Astrocyte (in vitro differentiated cells and primary cell): Measurements from ENCODE around the gene CTNNA3. TPM values are rescaled to one million over a fixed set of nuclear protein-coding genes. Genes with fewer than 3 reads are reported as not detected.

ENCODE experiments used
- DNase-seq: peaks from one replicate; pipeline ENCODE4 v3.0.0-alpha.2; 2010; ENCODE audit warnings: low read depth
- FAIRE-seq: peaks from 2 replicates; lab custom pipeline; 2011; peaks lifted over from hg19 to GRCh38; lab: Jason Lieb, UNC
- H2AFZ ChIP-seq: 2 replicates; pipeline ENCODE4 v1.6.0; 2012; ENCODE audit warnings: low read depth, low read length, inconsistent platforms
- H3K27ac ChIP-seq: 2 replicates; pipeline ENCODE4 v1.5.1; 2011; ENCODE audit warnings: low read depth, low read length, inconsistent platforms
- H3K27me3 ChIP-seq: 2 replicates; pipeline ENCODE4 v1.6.0; 2011; ENCODE audit warnings: low read length, inconsistent platforms; ENCODE audit not compliant: insufficient read depth
- H3K36me3 ChIP-seq: 2 replicates; pipeline ENCODE4 v1.5.1; 2011; ENCODE audit warnings: low read length, inconsistent platforms; ENCODE audit not compliant: insufficient read depth
- H3K4me1 ChIP-seq: 2 replicates; pipeline ENCODE4 v1.5.1; 2011; ENCODE audit warnings: low read length, inconsistent platforms; ENCODE audit not compliant: insufficient read depth
- H3K4me2 ChIP-seq: 2 replicates; pipeline ENCODE4 v1.6.0; 2012; ENCODE audit warnings: low read length, inconsistent platforms
- H3K4me3 ChIP-seq: 2 replicates; pipeline ENCODE4 v1.5.1; 2011; ENCODE audit warnings: low read depth, mild to moderate bottlenecking, low read length, inconsistent platforms; ENCODE audit not compliant: insufficient read depth
- H3K79me2 ChIP-seq: 2 replicates; pipeline ENCODE4 v1.6.0; 2012; ENCODE audit warnings: mild to moderate bottlenecking, low read length, inconsistent platforms; ENCODE audit not compliant: insufficient read depth
- H3K9ac ChIP-seq: 2 replicates; pipeline ENCODE4 v1.6.0; 2012; ENCODE audit warnings: mild to moderate bottlenecking, low read length, inconsistent platforms
- H3K9me3 ChIP-seq: 2 replicates; pipeline ENCODE4 v1.5.1; 2012; ENCODE audit warnings: low read depth, mild to moderate bottlenecking, low read length, inconsistent platforms; ENCODE audit not compliant: insufficient read depth
- H4K20me1 ChIP-seq: 2 replicates; pipeline ENCODE4 v1.6.0; 2012; ENCODE audit warnings: low read length, inconsistent platforms; ENCODE audit not compliant: insufficient read depth
- H3K27ac Mint-ChIP-seq: one replicate; pipeline ENCODE4 v1.8.0; 2021; ENCODE audit warnings: mild to moderate bottlenecking, mixed read lengths; ENCODE audit not compliant: unreplicated experiment
- H3K27me3 Mint-ChIP-seq: one replicate; pipeline ENCODE4 v1.8.0; 2021; ENCODE audit warnings: low read depth, mixed read lengths; ENCODE audit not compliant: unreplicated experiment
- H3K36me3 Mint-ChIP-seq: one replicate; pipeline ENCODE4 v1.8.0; 2021; ENCODE audit warnings: low read depth, mixed read lengths; ENCODE audit not compliant: unreplicated experiment
- H3K4me1 Mint-ChIP-seq: one replicate; pipeline ENCODE4 v1.8.0; 2021; ENCODE audit warnings: low read depth, mixed read lengths; ENCODE audit not compliant: unreplicated experiment
- H3K4me3 Mint-ChIP-seq: one replicate; pipeline ENCODE4 v1.8.0; 2021; ENCODE audit warnings: mild to moderate bottlenecking, moderate library complexity, mixed read lengths; ENCODE audit not compliant: unreplicated experiment
- H3K9me3 Mint-ChIP-seq: one replicate; pipeline ENCODE4 v1.8.0; 2021; ENCODE audit warnings: mild to moderate bottlenecking, mixed read lengths; ENCODE audit not compliant: unreplicated experiment
- EZH2 ChIP-seq: IDR thresholded peaks from 2 replicates; pipeline ENCODE4 v1.6.1; 2012; ENCODE audit warnings: mild to moderate bottlenecking, low read length, inconsistent platforms; ENCODE audit not compliant: insufficient read depth
- total RNA-seq: library from RNA; stranded (reverse); gene quantifications from 2 replicates; pipeline ENCODE4 v1.2.1, GENCODE V29; 2021
- TF ChIP-seq, protein P1 (sequence below): IDR thresholded peaks from 2 replicates; pipeline ENCODE4 v1.5.1; 2011; ENCODE audit warnings: low read depth, mild to moderate bottlenecking, inconsistent platforms, low read length, moderate library complexity; ENCODE audit not compliant: insufficient read depth

The CTNNA3 gene
- total RNA-seq, 1 donor from 2014 or later, result 0.73 TPM

DNA sequence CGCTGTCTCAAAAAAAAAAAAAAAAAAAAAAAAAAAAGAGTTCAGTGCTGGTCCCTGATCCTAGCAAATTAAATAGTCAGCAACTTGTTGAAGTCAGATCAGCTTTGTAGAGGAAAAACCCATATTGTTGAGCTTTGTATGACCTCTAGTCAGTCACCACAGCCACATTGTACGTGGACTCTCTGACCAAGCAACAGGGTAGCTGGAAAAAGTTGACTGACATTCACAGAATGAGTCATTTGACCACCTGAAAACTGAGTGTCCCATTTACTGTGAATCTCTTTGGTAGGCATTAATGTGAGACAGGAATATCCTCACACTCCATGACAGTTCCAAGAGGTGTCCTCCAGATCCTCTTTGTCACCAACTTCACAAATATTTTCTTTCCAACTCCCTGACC is 399.1 kb downstream of the CTNNA3 start:
- Mint-ChIP-seq H3K4me3 (no peak overlapping the region), H3K27ac (no peak overlapping the region), H3K4me1 (no peaks in the 10 kb centered on the region), H3K27me3 (no peaks in the 10 kb centered on the region), H3K36me3 (no peaks in the 10 kb centered on the region), H3K9me3 (no peaks in the 10 kb centered on the region)
- H2AFZ ChIP-seq, result no peak overlapping the region
- H3K79me2 ChIP-seq, result no peaks in the 10 kb centered on the region
- TF ChIP-seq, protein P1, sequence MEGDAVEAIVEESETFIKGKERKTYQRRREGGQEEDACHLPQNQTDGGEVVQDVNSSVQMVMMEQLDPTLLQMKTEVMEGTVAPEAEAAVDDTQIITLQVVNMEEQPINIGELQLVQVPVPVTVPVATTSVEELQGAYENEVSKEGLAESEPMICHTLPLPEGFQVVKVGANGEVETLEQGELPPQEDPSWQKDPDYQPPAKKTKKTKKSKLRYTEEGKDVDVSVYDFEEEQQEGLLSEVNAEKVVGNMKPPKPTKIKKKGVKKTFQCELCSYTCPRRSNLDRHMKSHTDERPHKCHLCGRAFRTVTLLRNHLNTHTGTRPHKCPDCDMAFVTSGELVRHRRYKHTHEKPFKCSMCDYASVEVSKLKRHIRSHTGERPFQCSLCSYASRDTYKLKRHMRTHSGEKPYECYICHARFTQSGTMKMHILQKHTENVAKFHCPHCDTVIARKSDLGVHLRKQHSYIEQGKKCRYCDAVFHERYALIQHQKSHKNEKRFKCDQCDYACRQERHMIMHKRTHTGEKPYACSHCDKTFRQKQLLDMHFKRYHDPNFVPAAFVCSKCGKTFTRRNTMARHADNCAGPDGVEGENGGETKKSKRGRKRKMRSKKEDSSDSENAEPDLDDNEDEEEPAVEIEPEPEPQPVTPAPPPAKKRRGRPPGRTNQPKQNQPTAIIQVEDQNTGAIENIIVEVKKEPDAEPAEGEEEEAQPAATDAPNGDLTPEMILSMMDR, result no peak
- TF ChIP-seq EZH2, result no peak
- H3K4me3 ChIP-seq, result no peak overlapping the region
- H3K27ac ChIP-seq, result no peak overlapping the region
- H3K27me3 ChIP-seq, result no peaks in the 10 kb centered on the region
- DNase-seq, result no peak
- no peaks in the 10 kb centered on the region for H3K4me1 ChIP-seq
- FAIRE-seq, result no peak
- no peaks in the 10 kb centered on the region for H3K36me3 ChIP-seq
- H3K4me2 ChIP-seq, result no peak overlapping the region
- H4K20me1 ChIP-seq, result no peaks in the 10 kb centered on the region
- no peak overlapping the region for H3K9ac ChIP-seq
- no peaks in the 10 kb centered on the region for H3K9me3 ChIP-seq

DNA sequence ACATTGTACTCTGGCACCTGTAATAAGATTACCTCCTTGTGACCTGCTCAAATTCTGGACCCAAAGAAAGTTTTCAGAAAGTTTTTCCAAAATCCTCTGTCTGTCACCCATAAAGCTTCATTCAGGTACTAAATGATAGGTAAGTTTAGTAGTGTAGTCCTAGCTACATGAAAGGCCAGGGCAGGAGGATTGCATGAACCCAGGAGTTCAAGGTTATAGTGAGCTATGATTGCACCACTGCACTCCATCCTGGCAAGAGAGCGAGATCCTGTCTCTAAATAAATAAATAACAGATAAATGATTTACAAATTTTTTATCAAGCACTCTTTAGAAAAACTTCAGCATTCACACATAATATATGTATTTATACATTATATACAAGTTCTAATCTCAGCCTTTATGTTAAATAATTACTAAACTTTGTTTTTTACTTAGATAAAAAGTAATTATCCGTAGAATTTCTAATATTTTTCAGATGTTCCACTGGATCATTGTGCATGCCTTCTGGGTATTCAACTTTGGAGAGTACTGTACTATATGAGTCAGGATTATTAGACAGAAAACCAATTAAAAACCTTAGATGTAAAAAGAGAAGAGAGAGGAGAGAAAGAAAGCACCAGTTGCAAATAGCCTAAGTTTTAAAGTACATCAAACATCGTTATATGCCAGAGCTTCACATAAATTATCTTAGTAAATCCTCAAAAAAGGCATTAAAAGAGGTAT is 407.1 kb downstream of the CTNNA3 start:
- TF ChIP-seq, protein P1, result no peak
- no peak for TF ChIP-seq EZH2
- Mint-ChIP-seq H3K4me1 (no peaks in the 10 kb centered on the region), H3K36me3 (no peaks in the 10 kb centered on the region), H3K27me3 (no peaks in the 10 kb centered on the region), H3K27ac (no peak overlapping the region), H3K4me3 (no peak overlapping the region), H3K9me3 (no peaks in the 10 kb centered on the region)
- no peak overlapping the region for H3K9ac ChIP-seq
- no peaks in the 10 kb centered on the region for H3K4me1 ChIP-seq
- no peaks in the 10 kb centered on the region for H4K20me1 ChIP-seq
- H3K27ac ChIP-seq, result no peak overlapping the region
- no peak for DNase-seq
- no peak overlapping the region for H3K4me3 ChIP-seq
- no peaks in the 10 kb centered on the region for H3K27me3 ChIP-seq
- H3K79me2 ChIP-seq, result no peaks in the 10 kb centered on the region
- no peak for FAIRE-seq
- no peaks in the 10 kb centered on the region for H3K9me3 ChIP-seq
- no peaks in the 10 kb centered on the region for H3K36me3 ChIP-seq
- no peak overlapping the region for H2AFZ ChIP-seq
- no peak overlapping the region for H3K4me2 ChIP-seq

DNA sequence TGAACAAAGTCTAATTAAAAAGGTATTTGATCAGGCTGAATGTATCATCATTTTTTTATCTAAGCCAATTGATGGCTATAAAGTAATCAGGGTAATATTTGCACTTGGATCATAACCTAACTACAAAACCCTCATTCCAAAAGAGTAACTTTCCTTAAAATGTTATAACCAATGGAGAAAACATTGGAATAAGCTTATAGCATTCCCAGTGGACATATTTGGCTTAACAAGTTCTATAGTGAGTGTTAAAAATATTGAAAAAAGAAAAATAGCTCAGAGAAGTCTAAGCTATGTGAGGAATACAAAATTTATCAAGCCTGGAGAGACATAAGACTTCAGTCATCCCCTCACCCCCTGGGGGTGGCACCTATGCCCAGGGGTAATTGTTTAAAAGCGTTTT is 411.4 kb downstream of the CTNNA3 start:
- no peak for TF ChIP-seq EZH2
- TF ChIP-seq, protein P1, result no peak
- no peaks in the 10 kb centered on the region for H3K9me3 ChIP-seq
- no peaks in the 10 kb centered on the region for H3K36me3 ChIP-seq
- no peak overlapping the region for H3K27ac ChIP-seq
- no peaks in the 10 kb centered on the region for H3K27me3 ChIP-seq
- no peaks in the 10 kb centered on the region for H4K20me1 ChIP-seq
- H3K79me2 ChIP-seq, result no peaks in the 10 kb centered on the region
- H3K4me1 ChIP-seq, result no peaks in the 10 kb centered on the region
- no peak overlapping the region for H3K4me2 ChIP-seq
- Mint-ChIP-seq H3K27ac (no peak overlapping the region), H3K4me1 (no peaks in the 10 kb centered on the region), H3K36me3 (no peaks in the 10 kb centered on the region), H3K27me3 (no peaks in the 10 kb centered on the region), H3K4me3 (no peak overlapping the region), H3K9me3 (no peaks in the 10 kb centered on the region)
- no peak overlapping the region for H2AFZ ChIP-seq
- no peak for FAIRE-seq
- no peak for DNase-seq
- H3K9ac ChIP-seq, result no peak overlapping the region
- no peak overlapping the region for H3K4me3 ChIP-seq
